ENCODE data around the gene TSC1. TPM values are rescaled to one million over a fixed set of nuclear protein-coding genes. Genes with fewer than 3 reads are reported as not detected.
A peak's percentile ranks its signal among the peaks of the same experiment; 100 is the strongest.

TSC1 gene
- polyA plus RNA-seq, 3 donors, result 3.3 to 43.0 (median 5.8) TPM

- Mint-ChIP-seq H3K36me3 (no peaks in the 10 kb centered on the region), H3K9me3 (peaks cover 0 to 2% (median 0%) of the 10 kb centered on the region in 7 donors), H3K4me1 (peaks cover 7% of the 10 kb centered on the region), H3K27ac (peak overlapping the region in 1 of 7 donors; percentile 40), H3K27me3 (ENCODE audit: low read depth in 3 of 3) (peaks cover 8 to 52% (median 9%) of the 10 kb centered on the region in 3 donors), H3K4me3 (no peak overlapping the region)
- no peaks in the 10 kb centered on the region for H3K4me1 ChIP-seq (ENCODE audit: control insufficient read depth in 1 of 2, insufficient read depth in 2 of 2, low read length in 2 of 2)
- no peaks in the 10 kb centered on the region for H3K36me3 ChIP-seq (replicated peaks in 1 of 2; ENCODE audit: control insufficient read depth in 1 of 2, insufficient read depth in 2 of 2, low read length in 2 of 2)
- no peaks in the 10 kb centered on the region for H4K20me1 ChIP-seq (ENCODE audit: insufficient read depth, low read length)
- no peak overlapping the region for H3K4me2 ChIP-seq (replicated peaks; ENCODE audit: extremely low read depth, low read length, poor library complexity, severe bottlenecking)
- no peak overlapping the region for H2AFZ ChIP-seq (ENCODE audit: insufficient read depth, low read depth, low read length, poor library complexity, severe bottlenecking)
- H3K9me3 ChIP-seq (replicated peaks in 1 of 2; ENCODE audit: control insufficient read depth in 1 of 2, insufficient read depth in 1 of 2, low read length in 2 of 2), result no peaks in the 10 kb centered on the region
- no peak for TF ChIP-seq CTCF (IDR thresholded peaks at IDR 0.05)
- no peak for DNase-seq
- no peaks in the 10 kb centered on the region for H3K79me2 ChIP-seq (ENCODE audit: insufficient read depth, low read length)
- H3K27me3 ChIP-seq (ENCODE audit: control insufficient read depth in 2 of 2, insufficient read depth in 2 of 2, low read length in 2 of 2), result peaks cover 0 to 6% of the 10 kb centered on the region in 2 donors
- 94% methylated on average over 5 of the region's 14 CpGs for WGBS (ENCODE audit: insufficient coverage)
- no peak overlapping the region for H3K27ac ChIP-seq (ENCODE audit: low read depth in 1 of 2, low read length in 2 of 2)
- no peak overlapping the region for H3K4me3 ChIP-seq (replicated peaks in 1 of 3; ENCODE audit: low read depth in 2 of 3, low read length in 3 of 3)
- no peak overlapping the region for H3K9ac ChIP-seq (ENCODE audit: insufficient read depth, low read length, poor library complexity, severe bottlenecking)
- intact Hi-C loops (cut with micrococcal nuclease), result no loop called here
Measured at GRCh38 chr9:132988244-132989013, 44.0 kb upstream of the TSC1 start.

GRCh38 chr9:132986640-132987620 is 42.5 kb upstream of the TSC1 start:
- H3K9me3 ChIP-seq (replicated peaks in 1 of 2; ENCODE audit: control insufficient read depth in 1 of 2, insufficient read depth in 1 of 2, low read length in 2 of 2), result no peaks in the 10 kb centered on the region
- no peak overlapping the region for H3K4me2 ChIP-seq (replicated peaks; ENCODE audit: extremely low read depth, low read length, poor library complexity, severe bottlenecking)
- H2AFZ ChIP-seq (ENCODE audit: insufficient read depth, low read depth, low read length, poor library complexity, severe bottlenecking), result no peak overlapping the region
- Mint-ChIP-seq H3K9me3 (peaks cover 0 to 2% (median under 1%) of the 10 kb centered on the region in 7 donors), H3K27ac (peak overlapping the region in 2 of 7 donors; percentile 40 to 61), H3K36me3 (no peaks in the 10 kb centered on the region), H3K4me1 (peaks cover 15% of the 10 kb centered on the region), H3K27me3 (ENCODE audit: low read depth in 3 of 3) (peaks cover 8 to 54% (median 17%) of the 10 kb centered on the region in 3 donors), H3K4me3 (no peak overlapping the region)
- no peaks in the 10 kb centered on the region for H4K20me1 ChIP-seq (ENCODE audit: insufficient read depth, low read length)
- no peaks in the 10 kb centered on the region for H3K79me2 ChIP-seq (ENCODE audit: insufficient read depth, low read length)
- intact Hi-C loops (cut with micrococcal nuclease), result no loop called here
- no peak overlapping the region for H3K9ac ChIP-seq (ENCODE audit: insufficient read depth, low read length, poor library complexity, severe bottlenecking)
- no peak overlapping the region for H3K27ac ChIP-seq (ENCODE audit: low read depth in 1 of 2, low read length in 2 of 2)
- no peak for DNase-seq
- TF ChIP-seq CTCF (IDR thresholded peaks at IDR 0.05), result no peak
- WGBS (ENCODE audit: insufficient coverage), result 52% methylated on average over 23 of the region's 26 CpGs
- H3K36me3 ChIP-seq (replicated peaks in 1 of 2; ENCODE audit: control insufficient read depth in 1 of 2, insufficient read depth in 2 of 2, low read length in 2 of 2), result no peaks in the 10 kb centered on the region
- no peak overlapping the region for H3K4me3 ChIP-seq (replicated peaks in 1 of 3; ENCODE audit: low read depth in 2 of 3, low read length in 3 of 3)
- peaks cover 0 to 6% of the 10 kb centered on the region in 2 donors for H3K27me3 ChIP-seq (ENCODE audit: control insufficient read depth in 2 of 2, insufficient read depth in 2 of 2, low read length in 2 of 2)
- peaks cover 9 to 10% of the 10 kb centered on the region in 2 donors for H3K4me1 ChIP-seq (ENCODE audit: control insufficient read depth in 1 of 2, insufficient read depth in 2 of 2, low read length in 2 of 2)
